GM12878 (cell line): Measurements from ENCODE around the gene PDZD11.

Experiments used
- CBX5 ChIP-seq: sonication (generic); IDR thresholded peaks from 2 replicates; pipeline ENCODE4 v1.6.1; 2016; ENCODE audit warnings: low read depth, moderate library complexity, mild to moderate bottlenecking, inconsistent platforms
- EZH2 ChIP-seq: IDR thresholded peaks from 2 replicates; pipeline ENCODE4 v1.6.1; 2012; ENCODE audit warnings: low read depth, mild to moderate bottlenecking, control low read depth, inconsistent platforms, low read length, borderline replicate concordance; ENCODE audit not compliant: control insufficient read depth
- IKZF1 ChIP-seq: fragments of 450-650 bp; conservative IDR thresholded peaks from 2 replicates; pipeline ENCODE4 v1.6.1; 2017; ENCODE audit warnings: antibody characterized with exemption, mild to moderate bottlenecking
- LARP7 ChIP-seq: fragments of 450-650 bp; IDR thresholded peaks from 2 replicates; pipeline ENCODE4 v1.6.1; 2017; ENCODE audit warnings: mild to moderate bottlenecking
- MAX ChIP-seq: IDR thresholded peaks from 2 replicates; pipeline ENCODE4 v1.6.1; 2012; ENCODE audit warnings: low read depth, low read length, improper control_type of control experiment
- NFXL1 ChIP-seq: fragments of 450-650 bp; IDR thresholded peaks from 2 replicates; pipeline ENCODE4 v1.6.1; 2017; ENCODE audit warnings: antibody characterized with exemption, mild to moderate bottlenecking, borderline replicate concordance
- NRF1 ChIP-seq: conservative IDR thresholded peaks from 2 replicates; pipeline ENCODE4 v1.6.1; 2011; ENCODE audit warnings: mild to moderate bottlenecking, low read depth, low read length, improper control_type of control experiment
- PBX3 ChIP-seq: IDR thresholded peaks from 2 replicates; pipeline ENCODE4 v1.6.1; 2011; ENCODE audit warnings: mild to moderate bottlenecking, low read depth, low read length, moderate library complexity; ENCODE audit not compliant: insufficient replicate concordance
- POLR2A ChIP-seq: IDR thresholded peaks from 2 replicates; pipeline ENCODE4 v1.6.1; 2011; ENCODE audit warnings: low read depth, mild to moderate bottlenecking, low read length
- TBL1XR1 ChIP-seq: IDR thresholded peaks from 2 replicates; pipeline ENCODE4 v1.6.1; 2012; ENCODE audit warnings: low read depth, low read length, improper control_type of control experiment
- TF ChIP-seq, protein P1 (sequence below), 3 experiments: IDR thresholded peaks in 2 of 3; conservative IDR thresholded peaks in 1 of 3; 2 replicates each; pipeline ENCODE4 v1.5.1; 2011; ENCODE audit warnings: low read depth in 3 of 3, low read length in 3 of 3, mild to moderate bottlenecking in 3 of 3, control low read depth in 2 of 3, moderate library complexity in 2 of 3, inconsistent platforms in 1 of 3, mixed read lengths in 1 of 3; ENCODE audit not compliant: control insufficient read depth in 2 of 3, insufficient read depth in 1 of 3; ENCODE audit errors: extremely low read depth in 1 of 3
- TF ChIP-seq, protein P2 (sequence below): fragments of 450-650 bp; IDR thresholded peaks from 2 replicates; pipeline ENCODE4 v1.6.1; 2016; ENCODE audit warnings: mild to moderate bottlenecking

DNA sequence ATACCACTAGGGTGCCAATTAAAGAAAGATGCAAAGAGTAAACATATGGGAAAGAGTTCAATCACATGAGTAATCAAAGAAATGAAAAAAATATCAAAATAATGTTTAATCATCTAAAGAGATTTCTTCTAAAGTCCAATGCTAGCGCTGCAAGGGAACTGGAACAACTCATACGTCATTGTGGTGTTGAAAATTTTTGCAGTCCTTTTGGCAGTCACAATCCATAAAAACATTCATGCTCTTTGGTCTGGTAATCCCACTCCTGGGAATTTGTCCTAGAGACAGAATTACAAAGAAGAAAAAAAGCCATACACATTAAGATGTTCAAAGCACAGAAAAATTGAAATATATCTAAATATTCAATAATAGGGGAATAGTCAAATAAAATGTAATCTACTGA is 34.3 kb downstream of the PDZD11 start:
- TF ChIP-seq IKZF1 (no peak), POLR2A (no peak), PBX3 (no peak), CBX5 (no peak), TBL1XR1 (no peak), MAX (no peak), EZH2 (no peak), NRF1 (no peak), LARP7 (no peak), NFXL1 (no peak)
- TF ChIP-seq, protein P1, sequence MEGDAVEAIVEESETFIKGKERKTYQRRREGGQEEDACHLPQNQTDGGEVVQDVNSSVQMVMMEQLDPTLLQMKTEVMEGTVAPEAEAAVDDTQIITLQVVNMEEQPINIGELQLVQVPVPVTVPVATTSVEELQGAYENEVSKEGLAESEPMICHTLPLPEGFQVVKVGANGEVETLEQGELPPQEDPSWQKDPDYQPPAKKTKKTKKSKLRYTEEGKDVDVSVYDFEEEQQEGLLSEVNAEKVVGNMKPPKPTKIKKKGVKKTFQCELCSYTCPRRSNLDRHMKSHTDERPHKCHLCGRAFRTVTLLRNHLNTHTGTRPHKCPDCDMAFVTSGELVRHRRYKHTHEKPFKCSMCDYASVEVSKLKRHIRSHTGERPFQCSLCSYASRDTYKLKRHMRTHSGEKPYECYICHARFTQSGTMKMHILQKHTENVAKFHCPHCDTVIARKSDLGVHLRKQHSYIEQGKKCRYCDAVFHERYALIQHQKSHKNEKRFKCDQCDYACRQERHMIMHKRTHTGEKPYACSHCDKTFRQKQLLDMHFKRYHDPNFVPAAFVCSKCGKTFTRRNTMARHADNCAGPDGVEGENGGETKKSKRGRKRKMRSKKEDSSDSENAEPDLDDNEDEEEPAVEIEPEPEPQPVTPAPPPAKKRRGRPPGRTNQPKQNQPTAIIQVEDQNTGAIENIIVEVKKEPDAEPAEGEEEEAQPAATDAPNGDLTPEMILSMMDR (IDR thresholded peaks at IDR 0.05 in 2 of 3, conservative IDR thresholded peaks at IDR 0.05 in 1 of 3; ENCODE audit: control insufficient read depth in 2 of 3, extremely low read depth in 1 of 3, insufficient read depth in 1 of 3, low read depth in 3 of 3, low read length in 3 of 3), result no peak
- TF ChIP-seq, protein P2, sequence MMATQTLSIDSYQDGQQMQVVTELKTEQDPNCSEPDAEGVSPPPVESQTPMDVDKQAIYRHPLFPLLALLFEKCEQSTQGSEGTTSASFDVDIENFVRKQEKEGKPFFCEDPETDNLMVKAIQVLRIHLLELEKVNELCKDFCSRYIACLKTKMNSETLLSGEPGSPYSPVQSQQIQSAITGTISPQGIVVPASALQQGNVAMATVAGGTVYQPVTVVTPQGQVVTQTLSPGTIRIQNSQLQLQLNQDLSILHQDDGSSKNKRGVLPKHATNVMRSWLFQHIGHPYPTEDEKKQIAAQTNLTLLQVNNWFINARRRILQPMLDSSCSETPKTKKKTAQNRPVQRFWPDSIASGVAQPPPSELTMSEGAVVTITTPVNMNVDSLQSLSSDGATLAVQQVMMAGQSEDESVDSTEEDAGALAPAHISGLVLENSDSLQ, result no peak
